Neural progenitor cell (in vitro differentiated cells): ENCODE results near the gene DNAAF5. TPM values are rescaled to one million over a fixed set of nuclear protein-coding genes. Genes with fewer than 3 reads are reported as not detected.

Source experiments
- DNase-seq: peaks from one replicate; pipeline ENCODE4 v3.0.0-alpha.2; 2016; ENCODE audit warnings: low spot score
- H2AFZ ChIP-seq: fragments of 200-600 bp; sonication (generic); replicated peaks from 2 replicates; pipeline ENCODE4 v1.6.1; 2016; ENCODE audit warnings: antibody characterized with exemption
- H3F3A ChIP-seq: fragments of 200-600 bp; sonication (generic); 2 replicates; pipeline ENCODE4 v1.6.1; 2016; ENCODE audit warnings: antibody characterized with exemption, low read depth
- H3K27ac ChIP-seq: fragments of 200-600 bp; sonication (generic); 2 replicates; pipeline ENCODE4 v1.5.1; 2016; ENCODE audit warnings: mild to moderate bottlenecking
- H3K27me3 ChIP-seq: fragments of 200-600 bp; sonication (generic); 2 replicates; pipeline ENCODE4 v1.6.1; 2016; ENCODE audit warnings: mild to moderate bottlenecking, moderate library complexity
- H3K36me3 ChIP-seq: fragments of 200-600 bp; sonication (generic); 2 replicates; pipeline ENCODE4 v1.5.1; 2016
- H3K4me1 ChIP-seq: fragments of 200-600 bp; sonication (generic); 2 replicates; pipeline ENCODE4 v1.6.1; 2016; ENCODE audit warnings: mixed run types
- H3K4me2 ChIP-seq: fragments of 200-600 bp; sonication (generic); 2 replicates; pipeline ENCODE4 v1.6.1; 2016
- H3K4me3 ChIP-seq: fragments of 200-600 bp; sonication (generic); 2 replicates; pipeline ENCODE4 v1.5.1; 2016
- H3K79me2 ChIP-seq: fragments of 200-600 bp; sonication (generic); 2 replicates; pipeline ENCODE4 v1.6.1; 2016; ENCODE audit warnings: low read depth
- H3K9ac ChIP-seq: fragments of 200-600 bp; sonication (generic); 2 replicates; pipeline ENCODE4 v1.6.1; 2016
- H3K9me3 ChIP-seq: fragments of 200-600 bp; sonication (generic); 2 replicates; pipeline ENCODE4 v1.5.1; 2016; ENCODE audit warnings: low read depth
- H4K20me1 ChIP-seq: fragments of 200-600 bp; sonication (generic); 2 replicates; pipeline ENCODE4 v1.6.1; 2016; ENCODE audit warnings: low read depth
- H3K27ac Mint-ChIP-seq: 3 replicates; pipeline ENCODE4 v1.8.0; 2021; ENCODE audit warnings: mixed read lengths
- H3K27me3 Mint-ChIP-seq: 2 replicates; pipeline ENCODE4 v1.8.0; 2022; ENCODE audit warnings: low read depth, mild to moderate bottlenecking, inconsistent platforms, moderate library complexity, mixed read lengths; ENCODE audit not compliant: insufficient read depth
- H3K36me3 Mint-ChIP-seq: 3 replicates; pipeline ENCODE4 v1.8.0; 2021; ENCODE audit warnings: mixed read lengths
- H3K4me1 Mint-ChIP-seq: 3 replicates; pipeline ENCODE4 v1.8.0; 2021; ENCODE audit warnings: mixed read lengths
- H3K4me3 Mint-ChIP-seq: 3 replicates; pipeline ENCODE4 v1.8.0; 2021; ENCODE audit warnings: mild to moderate bottlenecking, moderate library complexity, mixed read lengths
- H3K9me3 Mint-ChIP-seq: 3 replicates; pipeline ENCODE4 v1.8.0; 2020; ENCODE audit warnings: mixed read lengths
- EZH2 ChIP-seq: fragments of 200-600 bp; sonication (generic); IDR thresholded peaks from 2 replicates; pipeline ENCODE4 v1.6.1; 2017; ENCODE audit warnings: antibody characterized with exemption, mild to moderate bottlenecking, moderate library complexity
- EZH2phosphoT487 ChIP-seq: fragments of 200-600 bp; sonication (generic); IDR thresholded peaks from 2 replicates; pipeline ENCODE4 v1.6.1; 2017; ENCODE audit warnings: antibody characterized with exemption
- total RNA-seq: library from RNA; depleted of rRNA; stranded (reverse); fragments of >200 nt; gene quantifications from 2 replicates; pipeline ENCODE4 v1.2.3, GENCODE V29; 2015; ENCODE audit warnings: low replicate concordance
- TF ChIP-seq, protein P1 (sequence below): fragments of 200-600 bp; sonication (generic); IDR thresholded peaks from 2 replicates; pipeline ENCODE4 v1.5.1; 2017; ENCODE audit warnings: antibody characterized with exemption, mild to moderate bottlenecking

DNAAF5 gene
- total RNA-seq, 1 donor from 2014 or later: 23.5 TPM

DNA sequence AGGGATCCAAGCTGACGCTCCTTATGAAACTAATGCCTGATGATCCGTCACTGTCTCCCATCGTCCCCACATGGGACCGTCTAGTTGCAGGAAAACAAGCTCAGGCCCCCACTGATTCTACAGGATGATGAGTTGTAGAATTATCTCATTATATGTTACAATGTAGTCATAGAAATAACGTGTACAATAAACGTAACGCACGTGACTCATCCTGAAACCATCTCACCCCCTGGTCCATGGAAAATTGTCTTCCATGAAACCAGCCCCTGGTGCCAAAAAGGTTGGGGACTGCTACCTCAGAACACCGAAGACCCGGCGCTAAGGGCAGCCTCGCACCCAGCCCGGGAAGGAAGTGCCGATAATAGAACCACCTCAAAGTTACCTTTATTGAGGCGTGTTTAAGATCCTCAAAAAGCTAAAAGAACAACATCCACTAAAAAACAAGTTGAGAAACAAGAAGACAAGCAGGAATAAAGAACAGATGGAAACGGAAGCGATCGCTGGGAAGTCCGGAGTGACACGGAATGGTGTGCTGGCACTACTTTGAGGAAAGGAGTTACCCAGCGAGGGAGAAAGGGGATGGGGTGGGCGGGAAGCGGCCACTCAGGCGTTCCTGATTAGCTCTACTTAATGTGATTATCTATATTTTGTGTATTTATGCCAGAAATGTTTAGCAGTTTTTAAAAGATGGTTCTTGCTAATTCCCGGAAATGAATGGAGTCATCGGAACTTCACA is 50.7 kb downstream of the DNAAF5 start:
- no peaks in the 10 kb centered on the region for H3K4me1 Mint-ChIP-seq
- no peaks in the 10 kb centered on the region for H4K20me1 ChIP-seq
- H3K4me2 ChIP-seq: no peak overlapping the region
- no peak for DNase-seq
- no peak overlapping the region for H3K9ac ChIP-seq
- no peak overlapping the region for H2AFZ ChIP-seq
- H3K4me3 ChIP-seq: no peak overlapping the region
- H3K36me3 Mint-ChIP-seq: peaks cover 15% of the 10 kb centered on the region
- H3K9me3 ChIP-seq: no peaks in the 10 kb centered on the region
- no peak overlapping the region for H3K4me3 Mint-ChIP-seq
- no peaks in the 10 kb centered on the region for H3K4me1 ChIP-seq
- H3K79me2 ChIP-seq: no peaks in the 10 kb centered on the region
- peaks cover 3% of the 10 kb centered on the region for H3K36me3 ChIP-seq
- TF ChIP-seq, protein P1, sequence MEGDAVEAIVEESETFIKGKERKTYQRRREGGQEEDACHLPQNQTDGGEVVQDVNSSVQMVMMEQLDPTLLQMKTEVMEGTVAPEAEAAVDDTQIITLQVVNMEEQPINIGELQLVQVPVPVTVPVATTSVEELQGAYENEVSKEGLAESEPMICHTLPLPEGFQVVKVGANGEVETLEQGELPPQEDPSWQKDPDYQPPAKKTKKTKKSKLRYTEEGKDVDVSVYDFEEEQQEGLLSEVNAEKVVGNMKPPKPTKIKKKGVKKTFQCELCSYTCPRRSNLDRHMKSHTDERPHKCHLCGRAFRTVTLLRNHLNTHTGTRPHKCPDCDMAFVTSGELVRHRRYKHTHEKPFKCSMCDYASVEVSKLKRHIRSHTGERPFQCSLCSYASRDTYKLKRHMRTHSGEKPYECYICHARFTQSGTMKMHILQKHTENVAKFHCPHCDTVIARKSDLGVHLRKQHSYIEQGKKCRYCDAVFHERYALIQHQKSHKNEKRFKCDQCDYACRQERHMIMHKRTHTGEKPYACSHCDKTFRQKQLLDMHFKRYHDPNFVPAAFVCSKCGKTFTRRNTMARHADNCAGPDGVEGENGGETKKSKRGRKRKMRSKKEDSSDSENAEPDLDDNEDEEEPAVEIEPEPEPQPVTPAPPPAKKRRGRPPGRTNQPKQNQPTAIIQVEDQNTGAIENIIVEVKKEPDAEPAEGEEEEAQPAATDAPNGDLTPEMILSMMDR: no peak
- TF ChIP-seq EZH2 (no peak), EZH2phosphoT487 (no peak)
- no peaks in the 10 kb centered on the region for H3K9me3 Mint-ChIP-seq
- no peaks in the 10 kb centered on the region for H3K27me3 Mint-ChIP-seq
- peaks cover 6% of the 10 kb centered on the region for H3F3A ChIP-seq
- H3K27ac ChIP-seq: no peak overlapping the region
- H3K27me3 ChIP-seq: no peaks in the 10 kb centered on the region
- peak overlapping the region; percentile 69 for H3K27ac Mint-ChIP-seq

DNA sequence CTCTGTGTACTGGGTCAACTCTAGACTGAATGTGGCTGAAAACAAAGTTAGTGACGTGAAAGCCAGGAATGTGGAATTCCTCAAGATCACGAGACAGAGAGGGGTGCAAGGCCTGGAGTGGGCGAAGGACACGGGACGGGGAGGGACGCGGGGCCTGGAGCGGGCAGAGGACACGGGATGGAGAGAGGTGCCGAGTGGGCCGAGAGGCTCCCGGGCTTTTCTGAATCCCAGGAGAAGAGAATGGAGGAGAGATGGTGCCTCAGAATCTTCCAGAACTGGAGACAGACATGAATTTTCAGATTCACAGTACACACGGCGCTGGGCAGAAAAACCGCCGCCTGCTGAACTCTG is 51.2 kb downstream of the DNAAF5 start:
- Histone ChIP-seq H3K4me2 (no peak overlapping the region), H2AFZ (no peak overlapping the region), H4K20me1 (no peaks in the 10 kb centered on the region), H3K27ac (no peak overlapping the region), H3K9ac (no peak overlapping the region), H3K79me2 (no peaks in the 10 kb centered on the region), H3K27me3 (no peaks in the 10 kb centered on the region), H3F3A (peaks cover 6% of the 10 kb centered on the region), H3K36me3 (peaks cover 3% of the 10 kb centered on the region), H3K4me1 (no peaks in the 10 kb centered on the region), H3K4me3 (no peak overlapping the region), H3K9me3 (no peaks in the 10 kb centered on the region)
- H3K4me3 Mint-ChIP-seq: no peak overlapping the region
- no peak for DNase-seq
- no peaks in the 10 kb centered on the region for H3K4me1 Mint-ChIP-seq
- peaks cover 17% of the 10 kb centered on the region for H3K36me3 Mint-ChIP-seq
- H3K9me3 Mint-ChIP-seq: no peaks in the 10 kb centered on the region
- TF ChIP-seq, protein P1: no peak
- TF ChIP-seq EZH2phosphoT487 (no peak), EZH2 (no peak)
- no peaks in the 10 kb centered on the region for H3K27me3 Mint-ChIP-seq
- H3K27ac Mint-ChIP-seq: peak overlapping the region; percentile 69

DNA sequence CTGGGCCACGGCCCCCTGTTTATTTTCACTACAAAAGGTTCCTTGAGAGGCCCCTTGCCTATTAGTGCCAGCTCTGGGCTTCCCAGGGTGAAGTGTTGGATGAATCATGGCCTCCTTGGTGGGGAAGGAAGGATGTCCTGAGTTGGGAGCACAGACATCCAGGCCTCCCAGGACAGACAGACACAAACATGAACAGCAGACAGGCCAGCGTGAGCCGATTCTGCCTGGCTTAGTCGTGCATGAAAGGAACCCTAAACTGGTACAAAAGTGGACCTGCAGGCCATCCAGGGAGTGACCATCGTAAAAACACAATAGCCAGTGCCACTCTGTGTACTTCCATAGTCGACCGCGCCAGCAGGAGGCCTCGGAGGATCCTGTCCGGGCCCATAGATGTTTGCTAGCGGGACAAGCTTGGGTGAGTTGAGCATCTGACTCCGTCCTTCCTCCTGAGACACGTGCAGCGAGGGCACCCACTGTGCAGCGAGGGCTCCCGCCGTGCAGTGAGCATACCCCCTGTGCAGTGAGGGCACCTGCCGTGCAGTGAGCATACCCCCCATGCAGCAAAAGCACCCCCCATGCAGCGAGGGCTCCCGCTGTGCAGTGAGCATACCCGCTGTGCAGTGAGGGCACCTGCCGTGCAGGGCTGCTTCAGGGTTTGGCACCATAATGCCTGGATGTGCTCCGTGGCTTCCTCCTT is 51.9 kb downstream of the DNAAF5 start:
- no peaks in the 10 kb centered on the region for H3K9me3 ChIP-seq
- H3K9me3 Mint-ChIP-seq: no peaks in the 10 kb centered on the region
- no peaks in the 10 kb centered on the region for H3K4me1 ChIP-seq
- H2AFZ ChIP-seq: no peak overlapping the region
- no peak for DNase-seq
- peaks cover 6% of the 10 kb centered on the region for H3F3A ChIP-seq
- H3K36me3 ChIP-seq: peaks cover 3% of the 10 kb centered on the region
- H3K27ac Mint-ChIP-seq: no peak overlapping the region
- no peak overlapping the region for H3K27ac ChIP-seq
- TF ChIP-seq EZH2 (no peak), EZH2phosphoT487 (no peak)
- TF ChIP-seq, protein P1: no peak
- H3K79me2 ChIP-seq: no peaks in the 10 kb centered on the region
- no peak overlapping the region for H3K4me3 Mint-ChIP-seq
- no peak overlapping the region for H3K4me2 ChIP-seq
- no peaks in the 10 kb centered on the region for H3K27me3 ChIP-seq
- H3K27me3 Mint-ChIP-seq: no peaks in the 10 kb centered on the region
- H3K4me3 ChIP-seq: no peak overlapping the region
- no peak overlapping the region for H3K9ac ChIP-seq
- peaks cover 21% of the 10 kb centered on the region for H3K36me3 Mint-ChIP-seq
- H4K20me1 ChIP-seq: no peaks in the 10 kb centered on the region
- no peaks in the 10 kb centered on the region for H3K4me1 Mint-ChIP-seq
